ENCODE measurements around the gene RPL26.
"Not testable (repeated sequence)": the region's sequence is repeated elsewhere in the genome, so short reads cannot be mapped to it uniquely, and the experiment has no call there.

The RPL26 gene

GRCh38 chr17:8362651-8363332, 20.2 kb downstream of the RPL26 start:
- DNase-seq, result no peak

- DNase-seq, result no peak
Measured at GRCh38 chr17:8360751-8361150, 22.2 kb downstream of the RPL26 start.

- no peak for DNase-seq
Measured at GRCh38 chr17:8360260-8360659, 22.7 kb downstream of the RPL26 start.

- DNase-seq, result no peak
Measured at GRCh38 chr17:8359769-8360168, 23.2 kb downstream of the RPL26 start.

GRCh38 chr17:8357910-8358309, 25.1 kb downstream of the RPL26 start:
- no peak for DNase-seq

- no peak for DNase-seq
Measured at GRCh38 chr17:8354236-8354635, 28.8 kb downstream of the RPL26 start.

GRCh38 chr17:8353736-8354135, 29.3 kb downstream of the RPL26 start:
- DNase-seq, result no peak

GRCh38 chr17:8350339-8350738, 32.7 kb downstream of the RPL26 start:
- DNase-seq, result no peak

- not testable (repeated sequence) for DNase-seq
Measured at GRCh38 chr17:8347001-8347400, 36.0 kb downstream of the RPL26 start.

GRCh38 chr17:8345951-8346665, 36.9 kb downstream of the RPL26 start:
- no peak for DNase-seq

GRCh38 chr17:8345052-8345690, 37.8 kb downstream of the RPL26 start:
- DNase-seq, result no peak

GRCh38 chr17:8341456-8341855, 41.5 kb downstream of the RPL26 start:
- no peak for DNase-seq

- no peak for DNase-seq
Measured at GRCh38 chr17:8339540-8339939, 43.5 kb downstream of the RPL26 start, which contains the start of gene ODF4. TSS of gene ODF4 (plus strand) at chr17:8339840. CDS start at chr17:8340052, 212 bp downstream.

- DNase-seq, result no peak
Measured at GRCh38 chr17:8338753-8339140, 44.2 kb downstream of the RPL26 start.

- no peak for DNase-seq
Measured at GRCh38 chr17:8337802-8338752, 44.9 kb downstream of the RPL26 start.

GRCh38 chr17:8333281-8333680, 49.7 kb downstream of the RPL26 start:
- DNase-seq, result no peak

- no peak for DNase-seq
Measured at GRCh38 chr17:8332688-8333087, 50.3 kb downstream of the RPL26 start.

GRCh38 chr17:8332128-8332527, 50.9 kb downstream of the RPL26 start:
- no peak for DNase-seq
